GM10266 (cell line): ENCODE measurements around the gene CMTM1.

Source experiments
- DNase-seq: peaks from one replicate; pipeline ENCODE4 v3.0.0; 2012; ENCODE audit errors: extremely low spot score
- TF ChIP-seq, protein P1 (sequence below): IDR thresholded peaks from 2 replicates; pipeline ENCODE4 v1.5.1; 2012; ENCODE audit warnings: mild to moderate bottlenecking, low read depth; ENCODE audit not compliant: control insufficient read depth, insufficient read depth; ENCODE audit errors: missing control alignments

Gene CMTM1

DNA sequence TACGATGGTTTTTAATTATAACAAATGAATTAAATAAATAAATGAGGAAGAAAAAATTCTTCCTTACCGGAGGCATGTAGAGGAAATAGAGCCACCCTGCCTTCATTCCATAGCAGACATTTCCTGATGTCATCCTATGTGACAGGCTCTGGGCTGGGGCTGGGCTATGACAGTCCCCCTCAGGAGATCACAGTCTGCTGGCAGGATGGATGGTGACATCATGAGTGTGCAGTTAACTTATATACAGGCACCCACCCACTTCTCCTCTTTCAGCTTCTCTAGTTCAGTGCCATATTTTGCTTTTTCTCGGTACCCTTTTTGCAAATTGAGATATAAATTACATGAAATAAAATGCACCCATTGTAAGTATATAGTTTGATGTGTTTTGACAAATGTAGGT, 31.9 kb downstream of the CMTM1 start:
- TF ChIP-seq, protein P1, sequence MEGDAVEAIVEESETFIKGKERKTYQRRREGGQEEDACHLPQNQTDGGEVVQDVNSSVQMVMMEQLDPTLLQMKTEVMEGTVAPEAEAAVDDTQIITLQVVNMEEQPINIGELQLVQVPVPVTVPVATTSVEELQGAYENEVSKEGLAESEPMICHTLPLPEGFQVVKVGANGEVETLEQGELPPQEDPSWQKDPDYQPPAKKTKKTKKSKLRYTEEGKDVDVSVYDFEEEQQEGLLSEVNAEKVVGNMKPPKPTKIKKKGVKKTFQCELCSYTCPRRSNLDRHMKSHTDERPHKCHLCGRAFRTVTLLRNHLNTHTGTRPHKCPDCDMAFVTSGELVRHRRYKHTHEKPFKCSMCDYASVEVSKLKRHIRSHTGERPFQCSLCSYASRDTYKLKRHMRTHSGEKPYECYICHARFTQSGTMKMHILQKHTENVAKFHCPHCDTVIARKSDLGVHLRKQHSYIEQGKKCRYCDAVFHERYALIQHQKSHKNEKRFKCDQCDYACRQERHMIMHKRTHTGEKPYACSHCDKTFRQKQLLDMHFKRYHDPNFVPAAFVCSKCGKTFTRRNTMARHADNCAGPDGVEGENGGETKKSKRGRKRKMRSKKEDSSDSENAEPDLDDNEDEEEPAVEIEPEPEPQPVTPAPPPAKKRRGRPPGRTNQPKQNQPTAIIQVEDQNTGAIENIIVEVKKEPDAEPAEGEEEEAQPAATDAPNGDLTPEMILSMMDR, result no peak
- no peak for DNase-seq

DNA sequence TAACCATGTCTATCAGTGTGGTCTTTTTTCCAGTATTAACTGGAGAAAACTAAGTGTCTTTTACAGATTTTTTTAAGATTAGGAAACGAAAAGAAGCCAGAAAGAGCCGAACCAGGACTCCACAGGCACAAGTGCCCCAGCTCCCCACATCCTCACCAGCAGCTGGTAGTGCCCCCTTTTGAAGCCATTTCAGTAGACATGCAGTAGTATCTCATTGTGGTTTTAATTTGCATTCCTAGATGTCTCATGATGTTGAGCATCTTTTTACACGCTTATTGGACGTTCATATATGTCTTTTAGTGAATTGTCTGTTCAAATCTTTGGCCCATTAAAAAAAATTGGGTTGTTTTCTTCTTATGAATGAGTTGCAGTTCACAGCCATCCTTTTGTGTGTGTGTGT, 33.5 kb downstream of the CMTM1 start:
- DNase-seq, result no peak
- TF ChIP-seq, protein P1, result no peak

DNA sequence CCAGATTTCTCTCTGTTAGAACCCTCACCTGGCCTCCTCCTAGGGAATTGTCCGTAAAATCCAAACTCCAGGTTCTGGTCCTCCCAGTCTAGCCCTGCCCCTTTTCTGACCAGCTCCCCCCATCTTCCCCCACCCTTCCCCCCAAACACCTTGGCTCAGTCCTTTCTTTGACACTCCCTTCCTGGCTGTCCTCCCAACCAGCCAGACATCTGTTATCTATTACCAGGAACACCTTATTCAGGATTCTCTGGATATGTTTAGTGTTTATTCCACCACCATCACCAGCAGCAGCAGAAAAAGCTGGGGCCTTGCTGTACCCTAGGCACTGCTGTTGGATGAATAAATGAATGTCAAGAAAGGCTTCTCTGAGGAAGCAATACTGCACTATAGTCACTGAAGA, 34.2 kb downstream of the CMTM1 start:
- TF ChIP-seq, protein P1, result no peak
- no peak for DNase-seq

DNA sequence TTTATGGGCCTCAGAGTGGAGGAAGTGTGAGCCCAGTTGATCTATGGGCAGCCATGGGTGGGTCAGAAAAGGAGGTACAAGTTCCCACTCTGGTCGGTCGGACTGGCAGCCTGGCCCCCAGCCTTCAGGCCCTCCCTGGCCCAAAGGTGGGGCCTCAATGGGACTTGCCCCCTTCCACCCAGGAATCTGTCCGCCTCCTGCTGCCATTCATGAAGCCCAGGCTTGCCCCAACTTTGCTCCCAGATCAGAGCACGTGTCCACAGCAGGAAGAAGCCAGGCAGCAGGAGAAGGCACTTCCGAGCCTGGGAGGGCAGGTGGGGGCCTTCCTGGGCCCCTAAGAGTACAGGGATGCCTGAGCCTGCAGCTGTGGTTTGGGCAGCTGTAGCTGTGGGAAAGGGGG, 35.2 kb downstream of the CMTM1 start:
- TF ChIP-seq, protein P1, result no peak
- DNase-seq, result no peak

DNA sequence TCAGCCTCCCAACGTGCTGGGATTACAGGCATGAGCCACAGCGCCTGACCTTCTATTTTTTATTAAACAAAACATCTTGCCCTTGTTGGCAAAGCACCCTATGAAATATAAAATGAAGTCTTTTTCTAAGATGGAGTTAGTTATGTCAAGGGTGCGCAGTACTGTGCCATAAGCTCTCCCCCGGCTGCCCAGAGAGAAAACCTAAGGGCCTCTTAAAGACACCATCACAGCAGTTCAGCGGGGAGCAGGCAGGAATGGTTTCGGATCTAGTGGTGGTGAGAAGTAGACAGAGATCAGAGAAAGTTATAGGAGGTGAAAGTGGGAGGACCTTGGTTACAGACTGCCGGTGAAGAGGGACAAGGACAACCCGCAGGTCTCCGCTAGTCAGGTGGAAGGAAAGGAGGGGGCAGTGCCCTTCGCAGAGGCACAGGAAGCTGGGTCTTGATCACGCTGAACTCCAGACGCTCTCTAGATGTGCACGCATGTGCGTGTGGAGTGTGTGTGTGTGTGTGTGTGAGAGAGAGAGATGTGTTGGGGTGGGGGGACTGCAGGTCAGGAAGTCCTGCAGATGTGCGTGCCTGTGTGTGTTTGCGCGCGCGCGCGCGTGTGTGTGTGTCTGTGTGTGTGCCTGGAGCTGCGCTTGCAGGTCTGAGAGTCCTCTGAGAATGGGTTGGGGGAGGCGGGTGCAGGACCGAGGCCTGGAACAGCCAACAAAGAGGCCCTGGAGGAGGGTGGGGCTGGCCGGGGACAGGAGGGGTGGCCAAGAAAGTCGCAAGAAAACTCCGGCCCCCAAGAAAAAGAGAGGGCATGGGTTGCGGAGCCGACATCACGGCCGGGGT, 37.5 kb downstream of the CMTM1 start:
- peak; percentile 50 for DNase-seq

DNA sequence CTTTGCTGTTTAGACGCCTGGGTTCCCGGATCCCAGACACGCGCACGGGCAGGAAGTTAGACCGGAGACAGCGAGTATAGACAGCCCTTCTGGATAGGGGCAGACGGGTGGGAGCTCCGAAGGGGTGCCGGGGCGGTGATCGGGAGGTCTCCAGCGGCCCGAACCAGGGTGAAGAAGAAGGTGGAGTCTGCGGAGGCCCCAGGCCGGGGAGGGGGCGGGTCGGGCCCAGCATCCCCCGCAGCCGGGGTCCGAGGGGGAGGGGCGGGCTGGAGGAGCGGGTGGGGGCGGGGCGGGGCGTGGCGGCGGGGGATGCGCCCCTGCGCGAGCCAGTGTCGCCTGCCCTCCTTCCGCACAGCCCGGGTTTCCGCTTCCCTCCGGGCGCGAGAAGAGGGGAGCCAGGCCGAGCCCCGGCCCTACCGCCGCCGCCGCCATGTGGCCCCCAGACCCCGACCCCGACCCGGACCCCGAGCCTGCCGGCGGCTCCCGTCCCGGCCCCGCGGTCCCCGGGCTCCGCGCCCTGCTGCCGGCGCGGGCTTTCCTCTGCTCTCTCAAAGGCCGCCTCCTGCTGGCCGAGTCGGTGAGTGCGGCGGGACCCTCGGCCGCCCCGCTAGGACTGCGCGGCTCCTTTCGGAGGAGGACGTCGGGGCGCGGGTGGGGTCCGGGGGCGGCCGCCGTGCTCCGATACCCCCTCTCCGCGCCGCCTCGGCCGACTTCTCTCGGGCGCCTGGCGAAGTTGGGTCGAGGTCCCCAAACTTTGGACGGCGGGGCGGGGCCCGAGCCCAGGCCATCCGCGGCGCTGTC, 38.3 kb downstream of the CMTM1 start, which contains the start of gene CMTM3:
CMTM3 (plus strand) TSS at position 329 of the 801 bp plus-strand sequence; CDS start at position 431, 102 bp downstream.
- TF ChIP-seq, protein P1, result peak; percentile 82
- DNase-seq, result peak; percentile 84

More for the DNA sequence above, 37.5 kb downstream of the CMTM1 start:
- TF ChIP-seq, protein P1, result no peak
